Keratinocyte (primary cell): ENCODE results near the gene HP. TPM values are rescaled to one million over a fixed set of nuclear protein-coding genes. Genes with fewer than 3 reads are reported as not detected.
A peak's percentile ranks its signal among the peaks of the same experiment; 100 is the strongest.

Experiments
- DNase-seq: peaks from one replicate; pipeline ENCODE4 v3.0.0-alpha.2; 2011; ENCODE audit warnings: low read depth, missing footprints, low spot score
- FAIRE-seq: peaks from 2 replicates; lab custom pipeline; 2011; peaks lifted over from hg19 to GRCh38; lab: Jason Lieb, UNC
- H2AFZ ChIP-seq: 2 replicates; pipeline ENCODE4 v1.6.0; 2012; ENCODE audit warnings: low read length, control low read depth, inconsistent platforms; ENCODE audit not compliant: control insufficient read depth
- H3K27ac ChIP-seq: 2 replicates; pipeline ENCODE4 v1.5.1; 2011; ENCODE audit warnings: low read length; ENCODE audit not compliant: control insufficient read depth, insufficient read depth
- H3K27me3 ChIP-seq: 3 replicates; pipeline ENCODE4 v1.6.0; 2011; ENCODE audit warnings: low read length; ENCODE audit not compliant: control insufficient read depth, insufficient read depth; ENCODE audit errors: extremely low read depth
- H3K36me3 ChIP-seq, 2 experiments: 2 replicates in 1 of 2; 3 replicates in 1 of 2; pipeline ENCODE4 v1.5.1; 2011; ENCODE audit warnings: low read length in 2 of 2, mild to moderate bottlenecking in 1 of 2; ENCODE audit not compliant: control insufficient read depth in 2 of 2, insufficient read depth in 2 of 2; ENCODE audit errors: extremely low read depth in 1 of 2
- H3K4me1 ChIP-seq: 3 replicates; pipeline ENCODE4 v1.5.1; 2011; ENCODE audit warnings: low read length; ENCODE audit not compliant: control insufficient read depth, insufficient read depth; ENCODE audit errors: extremely low read depth
- H3K4me2 ChIP-seq: 3 replicates; pipeline ENCODE4 v1.6.0; 2011; ENCODE audit warnings: low read depth, low read length; ENCODE audit not compliant: control insufficient read depth, insufficient read depth; ENCODE audit errors: extremely low read depth
- H3K4me3 ChIP-seq, 3 experiments: fragments of 200-600 bp in 1 of 3; sonication (generic) in 1 of 3; 2 replicates in 2 of 3; 3 replicates in 1 of 3; pipeline ENCODE4 v1.5.1; 2011 to 2016; ENCODE audit warnings: low read length in 3 of 3, mild to moderate bottlenecking in 3 of 3, control low read depth in 2 of 3, inconsistent platforms in 1 of 3, low read depth in 1 of 3, mixed read lengths in 1 of 3, mixed run types in 1 of 3, moderate library complexity in 1 of 3; ENCODE audit not compliant: control insufficient read depth in 2 of 3, insufficient read depth in 2 of 3; ENCODE audit errors: extremely low read depth in 1 of 3
- H3K79me2 ChIP-seq: 2 replicates; pipeline ENCODE4 v1.6.0; 2012; ENCODE audit warnings: low read length; ENCODE audit not compliant: control insufficient read depth, insufficient read depth
- H3K9ac ChIP-seq: 3 replicates; pipeline ENCODE4 v1.6.0; 2011; ENCODE audit warnings: low read length; ENCODE audit not compliant: control insufficient read depth, insufficient read depth; ENCODE audit errors: extremely low read depth
- H3K9me1 ChIP-seq: 3 replicates; pipeline ENCODE4 v1.6.0; 2011; ENCODE audit warnings: low read length; ENCODE audit not compliant: control insufficient read depth, insufficient read depth; ENCODE audit errors: extremely low read depth
- H3K9me3 ChIP-seq: 2 replicates; pipeline ENCODE4 v1.5.1; 2012; ENCODE audit warnings: low read depth, low read length; ENCODE audit not compliant: control insufficient read depth
- H4K20me1 ChIP-seq: 3 replicates; pipeline ENCODE4 v1.6.0; 2011; ENCODE audit warnings: low read length; ENCODE audit not compliant: control insufficient read depth, insufficient read depth; ENCODE audit errors: extremely low read depth
- CTCF ChIP-seq, 3 experiments: IDR thresholded peaks in 1 of 3; conservative IDR thresholded peaks in 1 of 3; optimal IDR thresholded peaks in 1 of 3; 2 replicates in 2 of 3; 3 replicates in 1 of 3; pipeline versions ENCODE3 to v1.5.1; 2011; ENCODE audit warnings: low read length in 3 of 3, mild to moderate bottlenecking in 3 of 3, moderate library complexity in 2 of 3, control low read depth in 1 of 3, inconsistent platforms in 1 of 3; ENCODE audit not compliant: insufficient read depth in 2 of 3; ENCODE audit errors: extremely low read depth in 1 of 3
- EZH2 ChIP-seq: IDR thresholded peaks from one replicate; pipeline ENCODE4 v1.6.1; 2012; ENCODE audit warnings: inconsistent platforms, mild to moderate bottlenecking, low read length, moderate library complexity
- dilution Hi-C: fragments of 300-500 bp; cut with MboI; formaldehyde crosslinking; loops from one replicate; pipeline ENCODE4 v1.7.0; 2020; ENCODE audit warnings: low sequenced_read_pairs; ENCODE audit not compliant: extremely low pct_ligation_motif_present
- polyA plus RNA-seq, 5 experiments: library from polyadenylated mRNA; depleted of rRNA in 3 of 5; stranded (reverse) in 3 of 5; stranded (forward) in 1 of 5; unstranded in 1 of 5; fragments of >200 nt; gene quantifications; 1 replicate in 1 of 5; 2 replicates in 3 of 5; 3 replicates in 1 of 5; pipeline versions ENCODE4 v1.2.1 to v1.2.3, GENCODE V29; 2011 to 2012; ENCODE audit warnings: missing spikeins in 2 of 5, low read depth in 1 of 5, low replicate concordance in 1 of 5

Gene HP
- polyA plus RNA-seq, 1 donor (not counting 4 experiments of a cell fraction or from before 2014, with no cell fraction given): 0.43 TPM

DNA sequence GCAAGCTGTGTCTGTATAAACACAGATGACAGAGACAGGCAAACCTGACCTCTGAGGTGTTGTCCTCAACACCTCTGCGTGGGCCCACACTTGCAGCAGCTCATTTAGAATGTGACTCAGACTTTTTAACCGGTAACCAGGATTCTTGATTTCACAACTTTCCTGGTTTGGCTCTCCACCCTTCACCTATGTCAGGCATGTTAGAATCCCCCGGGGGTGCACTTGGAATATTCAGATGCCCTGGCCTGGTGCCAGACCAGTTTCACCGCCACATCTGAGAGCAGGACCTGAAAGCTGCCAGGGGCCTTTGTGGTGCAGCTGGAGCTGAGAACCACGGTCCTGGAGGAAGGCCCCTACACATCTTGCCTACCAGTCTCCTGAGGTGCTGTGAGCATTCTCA, 40.9 kb upstream of the HP start:
- Histone ChIP-seq H3K79me2 (no peaks in the 10 kb centered on the region), H3K27ac (peak overlapping the region; percentile 3), H2AFZ (no peak overlapping the region), H4K20me1 (no peaks in the 10 kb centered on the region), H3K4me2 (peak overlapping the region; percentile 2), H3K27me3 (no peaks in the 10 kb centered on the region), H3K36me3 (peaks cover 2 to 4% of the 10 kb centered on the region in 2 experiments), H3K4me3 (no peak overlapping the region), H3K9me3 (no peaks in the 10 kb centered on the region), H3K9me1 (no peaks in the 10 kb centered on the region), H3K4me1 (peaks cover 13% of the 10 kb centered on the region), H3K9ac (no peak overlapping the region)
- FAIRE-seq (peak; percentile 53), DNase-seq (peak; percentile 45)
- TF ChIP-seq EZH2 (no peak), CTCF (optimal IDR thresholded peaks at IDR 0.05 in 1 of 3, IDR thresholded peaks at IDR 0.05 in 1 of 3, conservative IDR thresholded peaks at IDR 0.05 in 1 of 3; ENCODE audit: extremely low read depth in 1 of 3, insufficient read depth in 2 of 3, low read length in 3 of 3) (no peak)
- dilution Hi-C loops: no loop called here

- dilution Hi-C loops: no loop called here
- H2AFZ ChIP-seq: no peak overlapping the region
- H3K4me1 ChIP-seq: peaks cover 13% of the 10 kb centered on the region
- H3K9me3 ChIP-seq: no peaks in the 10 kb centered on the region
- H3K9me1 ChIP-seq: no peaks in the 10 kb centered on the region
- no peak overlapping the region for H3K27ac ChIP-seq
- H3K27me3 ChIP-seq: no peaks in the 10 kb centered on the region
- H3K79me2 ChIP-seq: no peaks in the 10 kb centered on the region
- no peak overlapping the region for H3K4me3 ChIP-seq
- DNase-seq (no peak), FAIRE-seq (no peak)
- peaks cover 3 to 4% of the 10 kb centered on the region in 2 experiments for H3K36me3 ChIP-seq
- no peaks in the 10 kb centered on the region for H4K20me1 ChIP-seq
- no peak overlapping the region for H3K9ac ChIP-seq
- H3K4me2 ChIP-seq: peak overlapping the region; percentile 2
- TF ChIP-seq CTCF (optimal IDR thresholded peaks at IDR 0.05 in 1 of 3, IDR thresholded peaks at IDR 0.05 in 1 of 3, conservative IDR thresholded peaks at IDR 0.05 in 1 of 3; ENCODE audit: extremely low read depth in 1 of 3, insufficient read depth in 2 of 3, low read length in 3 of 3): no peak
Measured at GRCh38 chr16:72013888-72014581, 40.3 kb upstream of the HP start.
